NT2/D1 (cell line): Measurements from ENCODE around the gene SNX4.

Experiments
- DNase-seq: peaks from one replicate; pipeline ENCODE4 v3.0.0-alpha.2; 2011; ENCODE audit warnings: low read depth, low spot score
- H3K27me3 ChIP-seq: 2 replicates; pipeline ENCODE4 v1.6.0; 2011; ENCODE audit warnings: mild to moderate bottlenecking; ENCODE audit not compliant: insufficient read length, insufficient read depth
- H3K36me3 ChIP-seq: 2 replicates; pipeline ENCODE4 v1.6.1; 2011; ENCODE audit warnings: mild to moderate bottlenecking, low read length, mixed read lengths; ENCODE audit not compliant: insufficient read depth, insufficient read length
- H3K4me1 ChIP-seq: 2 replicates; pipeline ENCODE4 v1.5.1; 2011; ENCODE audit not compliant: insufficient read depth, insufficient read length
- H3K4me3 ChIP-seq: 2 replicates; pipeline ENCODE4 v1.5.1; 2011; ENCODE audit warnings: low read depth; ENCODE audit not compliant: insufficient read length
- H3K9ac ChIP-seq: 2 replicates; pipeline ENCODE4 v1.6.0; 2011; ENCODE audit warnings: low read depth; ENCODE audit not compliant: insufficient read length
- H3K9me3 ChIP-seq: 2 replicates; pipeline ENCODE4 v1.5.1; 2011; ENCODE audit warnings: mild to moderate bottlenecking, low read length; ENCODE audit not compliant: insufficient read depth
- SUZ12 ChIP-seq: IDR thresholded peaks from 2 replicates; pipeline ENCODE4 v1.6.1; 2011; ENCODE audit not compliant: insufficient read length, insufficient read depth; ENCODE audit errors: extremely low read depth
- YY1 ChIP-seq: IDR thresholded peaks from 2 replicates; pipeline ENCODE4 v1.6.1; 2011; ENCODE audit not compliant: insufficient read length, insufficient read depth
- ZNF274 ChIP-seq: IDR thresholded peaks from 2 replicates; pipeline ENCODE4 v1.6.1; 2011; ENCODE audit warnings: mild to moderate bottlenecking, low read depth, low read length

SNX4 gene

GRCh38 chr3:125513490-125514115, 6.4 kb downstream of the SNX4 start:
- H3K36me3 ChIP-seq = peaks cover 63% of the 10 kb centered on the region
- H3K9me3 ChIP-seq = no peaks in the 10 kb centered on the region; the same call in 1 of the 2 replicates
- DNase-seq = no peak
- H3K9ac ChIP-seq = no peak overlapping the region
- H3K4me3 ChIP-seq = no peak overlapping the region
- no peak for TF ChIP-seq YY1
- no peak for TF ChIP-seq ZNF274
- TF ChIP-seq SUZ12 = no peak
- H3K4me1 ChIP-seq = no peaks in the 10 kb centered on the region
- no peaks in the 10 kb centered on the region for H3K27me3 ChIP-seq

- Histone ChIP-seq H3K9me3 (no peaks in the 10 kb centered on the region; the same call in 1 of the 2 replicates), H3K9ac (no peak overlapping the region), H3K4me3 (no peak overlapping the region), H3K36me3 (peaks cover 57% of the 10 kb centered on the region), H3K27me3 (no peaks in the 10 kb centered on the region), H3K4me1 (no peaks in the 10 kb centered on the region)
- TF ChIP-seq ZNF274 = no peak
- no peak for DNase-seq
Measured at GRCh38 chr3:125512135-125512920, 7.7 kb downstream of the SNX4 start.

- Histone ChIP-seq H3K36me3 (peaks cover 54% of the 10 kb centered on the region), H3K4me3 (no peak overlapping the region), H3K4me1 (no peaks in the 10 kb centered on the region), H3K9me3 (no peaks in the 10 kb centered on the region; the same call in 1 of the 2 replicates), H3K9ac (no peak overlapping the region), H3K27me3 (no peaks in the 10 kb centered on the region)
- DNase-seq = no peak
- TF ChIP-seq YY1 (no peak), ZNF274 (no peak), SUZ12 (no peak)
Measured at GRCh38 chr3:125511420-125512118, 8.4 kb downstream of the SNX4 start.

GRCh38 chr3:125507128-125507527, 12.9 kb downstream of the SNX4 start:
- Histone ChIP-seq H3K9ac (no peak overlapping the region), H3K4me3 (no peak overlapping the region), H3K9me3 (no peaks in the 10 kb centered on the region; the same call in 1 of the 2 replicates), H3K36me3 (peaks cover 58% of the 10 kb centered on the region), H3K27me3 (no peaks in the 10 kb centered on the region), H3K4me1 (no peaks in the 10 kb centered on the region)
- DNase-seq = no peak
- TF ChIP-seq SUZ12 = no peak
- TF ChIP-seq YY1 = no peak
- no peak for TF ChIP-seq ZNF274

- no peaks in the 10 kb centered on the region for H3K4me1 ChIP-seq
- H3K36me3 ChIP-seq = peaks cover 58% of the 10 kb centered on the region
- no peaks in the 10 kb centered on the region for H3K9me3 ChIP-seq
- DNase-seq = no peak
- H3K27me3 ChIP-seq = no peaks in the 10 kb centered on the region
- no peak for TF ChIP-seq YY1
- TF ChIP-seq SUZ12 = no peak
- no peak for TF ChIP-seq ZNF274
- H3K9ac ChIP-seq = no peak overlapping the region
- H3K4me3 ChIP-seq = no peak overlapping the region
Measured at GRCh38 chr3:125498630-125499029, 21.4 kb downstream of the SNX4 start.

GRCh38 chr3:125496701-125497100, 23.3 kb downstream of the SNX4 start:
- TF ChIP-seq SUZ12 = no peak
- TF ChIP-seq ZNF274 = no peak
- TF ChIP-seq YY1 = no peak
- Histone ChIP-seq H3K9ac (no peak overlapping the region), H3K27me3 (no peaks in the 10 kb centered on the region), H3K4me1 (no peaks in the 10 kb centered on the region), H3K36me3 (peaks cover 58% of the 10 kb centered on the region), H3K9me3 (no peaks in the 10 kb centered on the region), H3K4me3 (no peak overlapping the region)
- DNase-seq = no peak

- no peaks in the 10 kb centered on the region for H3K4me1 ChIP-seq
- DNase-seq = no peak
- no peak overlapping the region for H3K9ac ChIP-seq
- no peaks in the 10 kb centered on the region for H3K9me3 ChIP-seq
- H3K4me3 ChIP-seq = no peak overlapping the region
- H3K36me3 ChIP-seq = peaks cover 48% of the 10 kb centered on the region
- H3K27me3 ChIP-seq = no peaks in the 10 kb centered on the region
- TF ChIP-seq ZNF274 (no peak), SUZ12 (no peak), YY1 (no peak)
Measured at GRCh38 chr3:125482406-125482805, 37.6 kb downstream of the SNX4 start.
